Measurements from ENCODE around the gene USP33.

GRCh38 chr1:77680173-77680572 lies 79.5 kb downstream of the USP33 start:
- no peak for TF ChIP-seq POLR2A (IDR thresholded peaks at IDR 0.05)
- no peak for TF ChIP-seq CTCF (IDR thresholded peaks at IDR 0.05)

All from heart left ventricle (tissue), 13 donors.